ENCODE data around the gene CAPN5.
"Not testable (repeated sequence)": the region's sequence is repeated elsewhere in the genome, so short reads cannot be mapped to it uniquely, and the experiment has no call there.

The CAPN5 gene

GRCh38 chr11:77084581-77085191 lies 17.9 kb downstream of the CAPN5 start:
- no peak for DNase-seq (ENCODE audit: low read depth)

- DNase-seq (ENCODE audit: low read depth): no peak
Measured at GRCh38 chr11:77085652-77086051, 18.9 kb downstream of the CAPN5 start.

GRCh38 chr11:77086521-77087472 lies 20.0 kb downstream of the CAPN5 start:
- no peak for DNase-seq (ENCODE audit: low read depth)

GRCh38 chr11:77087723-77088225 lies 21.0 kb downstream of the CAPN5 start:
- DNase-seq (ENCODE audit: low read depth): no peak

GRCh38 chr11:77088236-77089003 lies 21.6 kb downstream of the CAPN5 start:
- DNase-seq (ENCODE audit: low read depth): no peak

GRCh38 chr11:77089004-77089545 lies 22.3 kb downstream of the CAPN5 start:
- no peak for DNase-seq (ENCODE audit: low read depth)

GRCh38 chr11:77090046-77090372 lies 23.2 kb downstream of the CAPN5 start:
- DNase-seq (ENCODE audit: low read depth): no peak

- no peak for DNase-seq (ENCODE audit: low read depth)
Measured at GRCh38 chr11:77090373-77091111, 23.8 kb downstream of the CAPN5 start.

GRCh38 chr11:77091146-77091940 lies 24.6 kb downstream of the CAPN5 start:
- peak; percentile 54 for DNase-seq (ENCODE audit: low read depth)

GRCh38 chr11:77092382-77092781 lies 25.6 kb downstream of the CAPN5 start:
- DNase-seq (ENCODE audit: low read depth): no peak

- no peak for DNase-seq (ENCODE audit: low read depth)
Measured at GRCh38 chr11:77093056-77093891, 26.5 kb downstream of the CAPN5 start.

- DNase-seq (ENCODE audit: low read depth): no peak
Measured at GRCh38 chr11:77093987-77094840, 27.4 kb downstream of the CAPN5 start.

- no peak for DNase-seq (ENCODE audit: low read depth)
Measured at GRCh38 chr11:77094841-77095365, 28.1 kb downstream of the CAPN5 start.

- no peak for DNase-seq (ENCODE audit: low read depth)
Measured at GRCh38 chr11:77095551-77096490, 29.1 kb downstream of the CAPN5 start.

- DNase-seq (ENCODE audit: low read depth): no peak
Measured at GRCh38 chr11:77096591-77097019, 29.8 kb downstream of the CAPN5 start.

- not testable (repeated sequence) for DNase-seq (ENCODE audit: low read depth)
Measured at GRCh38 chr11:77097180-77097579, 30.4 kb downstream of the CAPN5 start.

Measured in activated T-helper 9 cell treated with anti-CD3 and anti-CD28 coated beads, Interleukin-2, amount 50 U/mL, for 16 hours (primary cell).